D721Med (cell line): ENCODE measurements around the gene RARA.

Experiments used
- DNase-seq: peaks from one replicate; pipeline ENCODE4 v3.0.0; 2011; ENCODE audit warnings: low spot score; ENCODE audit not compliant: insufficient read length
- FAIRE-seq: peaks from 2 replicates; lab custom pipeline; 2011; peaks lifted over from hg19 to GRCh38; lab: Jason Lieb, UNC
- TF ChIP-seq, protein P1 (sequence below): IDR thresholded peaks from 2 replicates; pipeline ENCODE4 v1.5.1; 2012; ENCODE audit warnings: mild to moderate bottlenecking, control low read depth; ENCODE audit not compliant: insufficient read depth; ENCODE audit errors: missing control alignments

RARA gene

DNA sequence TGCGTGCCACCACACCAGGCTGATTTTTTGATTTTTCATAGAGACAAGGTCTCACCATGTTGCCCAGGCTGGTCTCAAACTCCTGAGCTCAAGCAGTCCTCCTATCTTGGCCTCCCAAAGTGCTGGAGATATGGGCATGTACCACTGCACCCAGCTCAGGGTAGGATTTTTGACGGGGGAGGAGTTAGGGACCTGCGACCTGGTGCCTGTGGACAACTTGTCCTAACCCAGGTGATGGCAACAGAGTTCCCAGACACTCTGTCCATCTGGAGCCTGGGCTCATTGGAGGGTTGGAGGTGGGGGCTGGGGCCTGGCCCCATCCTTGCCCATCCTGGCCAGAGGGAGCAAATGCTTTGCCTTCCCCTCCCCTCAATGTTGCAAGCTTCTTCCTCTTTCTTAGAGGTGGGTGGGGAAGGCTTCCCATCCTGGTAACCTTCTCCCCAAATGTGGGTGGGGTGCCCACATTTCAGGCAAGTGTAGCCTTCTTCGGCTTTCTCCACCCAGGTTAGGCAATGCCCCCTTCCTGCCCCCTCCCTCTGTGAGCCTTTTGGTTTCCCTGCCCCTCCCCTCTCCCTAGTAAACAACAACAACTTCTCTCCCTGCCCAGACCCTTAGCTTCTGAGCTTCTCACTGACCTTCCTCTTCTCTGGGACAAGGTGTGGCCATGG is 24.9 kb downstream of the RARA start:
- DNase-seq (no peak), FAIRE-seq (no peak)
- TF ChIP-seq, protein P1, sequence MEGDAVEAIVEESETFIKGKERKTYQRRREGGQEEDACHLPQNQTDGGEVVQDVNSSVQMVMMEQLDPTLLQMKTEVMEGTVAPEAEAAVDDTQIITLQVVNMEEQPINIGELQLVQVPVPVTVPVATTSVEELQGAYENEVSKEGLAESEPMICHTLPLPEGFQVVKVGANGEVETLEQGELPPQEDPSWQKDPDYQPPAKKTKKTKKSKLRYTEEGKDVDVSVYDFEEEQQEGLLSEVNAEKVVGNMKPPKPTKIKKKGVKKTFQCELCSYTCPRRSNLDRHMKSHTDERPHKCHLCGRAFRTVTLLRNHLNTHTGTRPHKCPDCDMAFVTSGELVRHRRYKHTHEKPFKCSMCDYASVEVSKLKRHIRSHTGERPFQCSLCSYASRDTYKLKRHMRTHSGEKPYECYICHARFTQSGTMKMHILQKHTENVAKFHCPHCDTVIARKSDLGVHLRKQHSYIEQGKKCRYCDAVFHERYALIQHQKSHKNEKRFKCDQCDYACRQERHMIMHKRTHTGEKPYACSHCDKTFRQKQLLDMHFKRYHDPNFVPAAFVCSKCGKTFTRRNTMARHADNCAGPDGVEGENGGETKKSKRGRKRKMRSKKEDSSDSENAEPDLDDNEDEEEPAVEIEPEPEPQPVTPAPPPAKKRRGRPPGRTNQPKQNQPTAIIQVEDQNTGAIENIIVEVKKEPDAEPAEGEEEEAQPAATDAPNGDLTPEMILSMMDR: no peak

- TF ChIP-seq, protein P1: no peak
- DNase-seq (no peak), FAIRE-seq (no peak)
Observed at GRCh38 chr17:40335620-40336019, 26.6 kb downstream of the RARA start.

DNA sequence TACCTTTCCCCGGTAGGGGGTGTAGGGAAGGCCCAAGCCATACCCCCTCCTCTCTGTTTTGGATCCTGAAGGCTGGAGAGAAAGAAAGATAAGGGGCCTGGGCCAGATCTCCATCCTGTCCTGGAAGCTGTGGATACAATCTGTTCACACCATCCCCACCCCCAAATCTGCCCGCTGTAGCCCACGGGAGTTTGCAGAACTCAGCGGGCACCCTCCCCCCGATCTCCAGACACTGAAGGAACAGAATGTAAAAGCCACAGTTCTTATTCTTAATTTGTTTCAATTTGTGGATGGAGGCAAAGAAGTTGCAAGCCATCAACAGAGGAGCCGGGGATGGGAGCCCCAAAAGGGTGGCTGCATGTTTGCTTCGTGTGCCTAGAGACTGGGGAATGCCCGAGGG is 28.4 kb downstream of the RARA start:
- TF ChIP-seq, protein P1: no peak
- no peak for FAIRE-seq

DNA sequence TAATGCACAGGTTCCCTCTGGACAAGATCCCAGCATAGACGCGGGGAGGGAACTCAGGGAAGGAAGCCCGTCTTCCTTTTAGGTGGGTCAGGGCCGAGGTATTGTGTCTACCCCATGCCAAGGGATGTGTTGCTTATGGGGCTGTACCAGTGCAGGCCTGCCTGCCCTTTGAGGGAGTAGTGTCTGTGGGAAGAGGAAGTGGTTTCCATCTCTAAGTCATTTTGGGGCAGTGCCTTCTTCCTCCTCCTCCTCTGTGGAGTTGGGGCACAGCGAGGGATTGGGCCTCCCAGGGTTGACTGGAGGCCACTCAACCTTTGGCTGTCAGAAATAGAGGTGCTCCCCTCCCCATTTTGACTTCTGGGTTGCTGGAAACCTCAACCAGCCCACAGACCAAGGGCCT is 29.1 kb downstream of the RARA start:
- FAIRE-seq (no peak), DNase-seq (no peak)
- TF ChIP-seq, protein P1: no peak

More for the DNA sequence above, 28.4 kb downstream of the RARA start:
- no peak for DNase-seq

DNA sequence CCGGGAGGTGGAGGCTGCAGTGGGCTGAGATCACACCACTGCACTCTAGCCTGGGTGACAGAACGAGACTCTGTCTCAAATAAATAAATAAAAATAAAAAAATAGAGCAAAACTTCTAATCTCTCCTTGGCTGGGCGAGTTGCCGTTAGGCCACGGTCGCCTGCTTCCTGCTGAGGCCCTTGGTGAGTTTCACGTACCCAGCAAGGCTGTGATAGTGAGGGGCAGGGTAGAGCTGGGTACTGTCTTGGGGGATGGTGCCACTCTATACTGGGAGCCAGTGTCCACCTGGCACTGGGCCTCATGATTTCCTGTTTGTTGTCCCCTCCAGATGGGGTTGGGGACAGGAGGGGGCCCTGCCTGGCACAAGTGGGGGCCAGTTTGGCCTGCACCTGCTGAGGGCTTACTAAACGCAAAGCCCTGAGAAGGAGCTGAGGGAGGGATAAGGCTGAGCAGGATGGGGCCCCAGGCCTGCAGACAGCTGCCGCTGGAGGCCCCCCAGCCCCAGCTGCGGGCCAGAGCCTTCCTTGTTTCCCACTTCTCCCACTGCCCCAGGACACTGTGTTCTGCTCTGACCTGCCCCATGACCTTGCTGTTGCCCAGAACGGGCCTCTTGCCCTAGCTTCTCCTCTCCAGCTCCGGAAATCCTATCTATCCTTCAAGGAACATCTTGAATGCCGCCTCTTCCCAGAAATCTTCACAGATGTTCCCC is 30.1 kb downstream of the RARA start:
- DNase-seq (no peak), FAIRE-seq (no peak)
- TF ChIP-seq, protein P1: no peak

DNA sequence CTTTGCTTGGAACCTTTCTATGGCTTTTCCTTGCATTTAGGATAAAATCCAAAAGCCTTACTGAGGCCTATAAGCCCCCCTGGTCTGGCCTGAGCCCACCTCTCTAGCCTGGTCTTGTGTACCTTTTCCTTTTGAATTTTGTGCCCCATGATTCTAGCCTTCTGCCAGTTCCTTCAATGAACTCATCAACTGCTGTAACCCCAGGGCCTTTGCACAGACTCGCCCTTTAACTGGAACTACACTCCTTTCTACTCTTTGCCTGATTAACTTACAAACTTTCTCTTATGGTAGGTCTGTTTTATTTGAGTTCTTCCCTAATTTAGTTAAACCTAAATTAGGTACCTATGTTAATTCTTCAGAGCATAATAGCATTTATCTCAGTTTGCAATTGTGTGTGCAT is 31.3 kb downstream of the RARA start:
- no peak for DNase-seq
- TF ChIP-seq, protein P1: no peak
- no peak for FAIRE-seq
